Activated T-cell treated with anti-CD3 and anti-CD28 coated beads, Interleukin-2, amount 50 U/mL, for 72 hours (primary cell): ENCODE results near the gene KLK7. TPM values are rescaled to one million over a fixed set of nuclear protein-coding genes. Genes with fewer than 3 reads are reported as not detected.
"Not testable (repeated sequence)": the region's sequence is repeated elsewhere in the genome, so short reads cannot be mapped to it uniquely, and the experiment has no call there.

Source experiments
- ATAC-seq, 2 donors: fragments of 150-1000 bp; cut with Tn5 transposase; replicated peaks in 1 of 2; 2 replicates each; pipeline ENCODE4 v1.10.0; 2021; ENCODE audit warnings: moderate library complexity in 2 of 2, mild to moderate bottlenecking in 1 of 2
- DNase-seq, 2 donors: peaks; one replicate each; pipeline ENCODE4 v3.0.0; 2021 to 2022; ENCODE audit warnings: mixed read lengths in 1 of 2
- H3K27ac Mint-ChIP-seq: one replicate; pipeline ENCODE4 v1.8.0; 2022; ENCODE audit warnings: mild to moderate bottlenecking, moderate library complexity, mixed read lengths
- H3K27me3 Mint-ChIP-seq: one replicate; pipeline ENCODE4 v1.8.0; 2022; ENCODE audit warnings: low read depth, mixed read lengths
- H3K36me3 Mint-ChIP-seq, 2 donors: one replicate each; pipeline ENCODE4 v1.8.0; 2022; ENCODE audit warnings: mixed read lengths in 2 of 2, mild to moderate bottlenecking in 1 of 2; ENCODE audit not compliant: insufficient read depth in 2 of 2
- H3K4me1 Mint-ChIP-seq: one replicate; pipeline ENCODE4 v1.8.0; 2022; ENCODE audit warnings: low read depth, mixed read lengths
- H3K4me3 Mint-ChIP-seq, 2 donors: one replicate each; pipeline ENCODE4 v1.8.0; 2022; ENCODE audit warnings: mild to moderate bottlenecking in 2 of 2, mixed read lengths in 2 of 2, moderate library complexity in 2 of 2
- H3K9me3 Mint-ChIP-seq, 2 donors: one replicate each; pipeline ENCODE4 v1.8.0; 2022; ENCODE audit warnings: mixed read lengths in 2 of 2
- total RNA-seq, 2 donors: library from RNA; stranded (reverse); gene quantifications; one replicate each; pipeline ENCODE4 v1.2.3, GENCODE V29; 2022

The KLK7 gene
- total RNA-seq, 2 donors from 2014 or later: not detected

GRCh38 chr19:51005248-51005647 lies 21.5 kb upstream of the KLK7 start:
- no peak overlapping the region for H3K27ac Mint-ChIP-seq
- DNase-seq (no peak), ATAC-seq (no peak)
- H3K27me3 Mint-ChIP-seq: peaks cover 18% of the 10 kb centered on the region
- no peaks in the 10 kb centered on the region for H3K9me3 Mint-ChIP-seq
- no peaks in the 10 kb centered on the region for H3K4me1 Mint-ChIP-seq
- H3K4me3 Mint-ChIP-seq: no peak overlapping the region
- no peaks in the 10 kb centered on the region for H3K36me3 Mint-ChIP-seq

GRCh38 chr19:51003316-51003715 lies 19.6 kb upstream of the KLK7 start:
- no peak for DNase-seq
- no peaks in the 10 kb centered on the region for H3K4me1 Mint-ChIP-seq
- no peaks in the 10 kb centered on the region for H3K36me3 Mint-ChIP-seq
- H3K27me3 Mint-ChIP-seq: peaks cover 23% of the 10 kb centered on the region
- ATAC-seq: no peak
- H3K4me3 Mint-ChIP-seq: no peak overlapping the region
- no peak overlapping the region for H3K27ac Mint-ChIP-seq
- no peaks in the 10 kb centered on the region for H3K9me3 Mint-ChIP-seq

GRCh38 chr19:51002542-51003311 lies 19.0 kb upstream of the KLK7 start:
- DNase-seq: peak; percentile 22
- Mint-ChIP-seq H3K4me1 (no peaks in the 10 kb centered on the region), H3K27me3 (peaks cover 28% of the 10 kb centered on the region), H3K27ac (no peak overlapping the region), H3K9me3 (no peaks in the 10 kb centered on the region), H3K36me3 (no peaks in the 10 kb centered on the region), H3K4me3 (peak overlapping the region in 1 of 2 donors; percentile 42)
- ATAC-seq: peak; percentile 31 to 35

- Mint-ChIP-seq H3K4me3 (peak overlapping the region in 1 of 2 donors; percentile 42), H3K27ac (no peak overlapping the region), H3K4me1 (no peaks in the 10 kb centered on the region), H3K36me3 (no peaks in the 10 kb centered on the region), H3K27me3 (peaks cover 28% of the 10 kb centered on the region), H3K9me3 (no peaks in the 10 kb centered on the region)
- DNase-seq (no peak), ATAC-seq (no peak)
Observed at GRCh38 chr19:51002089-51002532, 18.4 kb upstream of the KLK7 start.

- Mint-ChIP-seq H3K9me3 (no peaks in the 10 kb centered on the region), H3K4me1 (no peaks in the 10 kb centered on the region), H3K4me3 (peak within 1 kb of the TSS in 1 of 2 donors; percentile 42), H3K36me3 (no peaks in the 10 kb centered on the region), H3K27ac (no peak within 1 kb of the TSS), H3K27me3 (peaks cover 28% of the 10 kb centered on the region)
- ATAC-seq (no peak), DNase-seq (no peak)
Observed at GRCh38 chr19:51001515-51001914, 17.8 kb upstream of the KLK7 start, which contains the start of gene KLK8. KLK8 (minus strand) TSS chr19:51001604; CDS start chr19:51001167, 437 bp downstream.

- Mint-ChIP-seq H3K36me3 (no peaks in the 10 kb centered on the region), H3K27ac (no peak overlapping the region), H3K4me1 (no peaks in the 10 kb centered on the region), H3K4me3 (no peak overlapping the region), H3K9me3 (no peaks in the 10 kb centered on the region), H3K27me3 (peaks cover 28% of the 10 kb centered on the region)
- ATAC-seq: no peak
- DNase-seq: no peak
Observed at GRCh38 chr19:51000981-51001380, 17.3 kb upstream of the KLK7 start.

GRCh38 chr19:51000426-51000825 lies 16.7 kb upstream of the KLK7 start:
- H3K27me3 Mint-ChIP-seq: peaks cover 28% of the 10 kb centered on the region
- H3K36me3 Mint-ChIP-seq: no peaks in the 10 kb centered on the region
- H3K27ac Mint-ChIP-seq: no peak overlapping the region
- no peak overlapping the region for H3K4me3 Mint-ChIP-seq
- no peak for ATAC-seq
- DNase-seq: no peak
- H3K9me3 Mint-ChIP-seq: no peaks in the 10 kb centered on the region
- H3K4me1 Mint-ChIP-seq: no peaks in the 10 kb centered on the region

GRCh38 chr19:50998686-50999085 lies 15.0 kb upstream of the KLK7 start:
- no peak for ATAC-seq
- no peaks in the 10 kb centered on the region for H3K36me3 Mint-ChIP-seq
- H3K9me3 Mint-ChIP-seq: no peaks in the 10 kb centered on the region
- no peaks in the 10 kb centered on the region for H3K4me1 Mint-ChIP-seq
- peaks cover 28% of the 10 kb centered on the region for H3K27me3 Mint-ChIP-seq
- DNase-seq: no peak
- no peak overlapping the region for H3K4me3 Mint-ChIP-seq
- H3K27ac Mint-ChIP-seq: no peak overlapping the region

GRCh38 chr19:50998061-50998460 lies 14.3 kb upstream of the KLK7 start:
- Mint-ChIP-seq H3K4me3 (no peak overlapping the region), H3K27ac (no peak overlapping the region), H3K9me3 (no peaks in the 10 kb centered on the region), H3K36me3 (no peaks in the 10 kb centered on the region), H3K27me3 (peaks cover 28% of the 10 kb centered on the region), H3K4me1 (no peaks in the 10 kb centered on the region)
- DNase-seq: no peak
- no peak for ATAC-seq

GRCh38 chr19:50994129-50994528 lies 10.4 kb upstream of the KLK7 start:
- no peak for ATAC-seq
- no peak for DNase-seq
- Mint-ChIP-seq H3K27ac (no peak overlapping the region), H3K36me3 (no peaks in the 10 kb centered on the region), H3K9me3 (peaks cover 0 to 1% of the 10 kb centered on the region in 2 donors), H3K4me3 (no peak overlapping the region), H3K4me1 (no peaks in the 10 kb centered on the region), H3K27me3 (peaks cover 24% of the 10 kb centered on the region)

GRCh38 chr19:50992666-50993035 lies 8.9 kb upstream of the KLK7 start:
- no peak overlapping the region for H3K27ac Mint-ChIP-seq
- no peak for ATAC-seq
- no peaks in the 10 kb centered on the region for H3K36me3 Mint-ChIP-seq
- DNase-seq: no peak
- H3K4me3 Mint-ChIP-seq: no peak overlapping the region
- H3K4me1 Mint-ChIP-seq: no peaks in the 10 kb centered on the region
- peaks cover 0 to 1% of the 10 kb centered on the region in 2 donors for H3K9me3 Mint-ChIP-seq
- peaks cover 22% of the 10 kb centered on the region for H3K27me3 Mint-ChIP-seq

GRCh38 chr19:50984416-50984815 lies 699 bp upstream of the KLK7 start:
- not testable (repeated sequence) for H3K36me3 Mint-ChIP-seq, DNase-seq, H3K4me3 Mint-ChIP-seq, H3K4me1 Mint-ChIP-seq, H3K27ac Mint-ChIP-seq, H3K9me3 Mint-ChIP-seq, ATAC-seq
- peaks cover 62% of the 10 kb centered on the region for H3K27me3 Mint-ChIP-seq

- ATAC-seq: no peak
- peaks cover 70% of the 10 kb centered on the region for H3K27me3 Mint-ChIP-seq
- H3K9me3 Mint-ChIP-seq: no peaks in the 10 kb centered on the region
- no peak for DNase-seq
- no peaks in the 10 kb centered on the region for H3K36me3 Mint-ChIP-seq
- no peak overlapping the region for H3K4me3 Mint-ChIP-seq
- no peaks in the 10 kb centered on the region for H3K4me1 Mint-ChIP-seq
- H3K27ac Mint-ChIP-seq: no peak overlapping the region
Observed at GRCh38 chr19:50982186-50982585, 1.5 kb downstream of the KLK7 start.

GRCh38 chr19:50981587-50982146 lies 2.0 kb downstream of the KLK7 start:
- Mint-ChIP-seq H3K4me3 (no peak overlapping the region), H3K9me3 (no peaks in the 10 kb centered on the region), H3K36me3 (no peaks in the 10 kb centered on the region), H3K27ac (no peak overlapping the region), H3K27me3 (peaks cover 75% of the 10 kb centered on the region), H3K4me1 (no peaks in the 10 kb centered on the region)
- DNase-seq (no peak), ATAC-seq (no peak)
